SK-N-SH treated with all-trans-retinoic acid at 6 μM for 48 hours (cell line): ENCODE data around the gene ALG8.

ENCODE experiments used
- ARNTL ChIP-seq: fragments of 450-650 bp; formaldehyde crosslinking; IDR thresholded peaks from 2 replicates; pipeline ENCODE4 v1.5.0; 2020; ENCODE audit warnings: low read depth, mild to moderate bottlenecking, moderate library complexity, borderline replicate concordance
- GLIS3 ChIP-seq: fragments of 250-450 bp; sonication (Bioruptor Pico); IDR thresholded peaks from 2 replicates; pipeline ENCODE4 v1.5.0; 2020; ENCODE audit warnings: mild to moderate bottlenecking, moderate library complexity
- OSR1 ChIP-seq: fragments of 250-450 bp; sonication (Bioruptor Pico); IDR thresholded peaks from 2 replicates; pipeline ENCODE4 v1.8.0; 2022; ENCODE audit warnings: moderate library complexity, mild to moderate bottlenecking, inconsistent platforms
- PPARA ChIP-seq: fragments of 250-450 bp; sonication (Bioruptor Pico); IDR thresholded peaks from 2 replicates; pipeline ENCODE4 v1.5.0; 2020; ENCODE audit warnings: mild to moderate bottlenecking, borderline replicate concordance
- RARB ChIP-seq: fragments of 250-450 bp; sonication (Bioruptor Pico); IDR thresholded peaks from 2 replicates; pipeline ENCODE4 v1.8.0; 2021; ENCODE audit warnings: mild to moderate bottlenecking, moderate library complexity
- ZNF8 ChIP-seq: fragments of 450-650 bp; formaldehyde crosslinking; IDR thresholded peaks from 2 replicates; pipeline ENCODE4 v1.5.0; 2020; ENCODE audit warnings: mild to moderate bottlenecking, moderate library complexity
- TF ChIP-seq, protein P1 (sequence below): fragments of 250-450 bp; sonication (Bioruptor Pico); IDR thresholded peaks from 2 replicates; pipeline ENCODE4 v1.8.0; 2020; ENCODE audit warnings: mild to moderate bottlenecking, moderate library complexity, borderline replicate concordance

GRCh38 chr11:78074756-78075155 lies 64.7 kb downstream of the ALG8 start:
- no peak for TF ChIP-seq RARB (CRISPR knock-in tag)
- TF ChIP-seq ARNTL = no peak
- no peak for TF ChIP-seq PPARA (CRISPR knock-in tag)
- TF ChIP-seq OSR1 (CRISPR knock-in tag) = no peak
- no peak for TF ChIP-seq GLIS3 (CRISPR knock-in tag)
- TF ChIP-seq ZNF8 (CRISPR knock-in tag) = no peak
- TF ChIP-seq, protein P1, sequence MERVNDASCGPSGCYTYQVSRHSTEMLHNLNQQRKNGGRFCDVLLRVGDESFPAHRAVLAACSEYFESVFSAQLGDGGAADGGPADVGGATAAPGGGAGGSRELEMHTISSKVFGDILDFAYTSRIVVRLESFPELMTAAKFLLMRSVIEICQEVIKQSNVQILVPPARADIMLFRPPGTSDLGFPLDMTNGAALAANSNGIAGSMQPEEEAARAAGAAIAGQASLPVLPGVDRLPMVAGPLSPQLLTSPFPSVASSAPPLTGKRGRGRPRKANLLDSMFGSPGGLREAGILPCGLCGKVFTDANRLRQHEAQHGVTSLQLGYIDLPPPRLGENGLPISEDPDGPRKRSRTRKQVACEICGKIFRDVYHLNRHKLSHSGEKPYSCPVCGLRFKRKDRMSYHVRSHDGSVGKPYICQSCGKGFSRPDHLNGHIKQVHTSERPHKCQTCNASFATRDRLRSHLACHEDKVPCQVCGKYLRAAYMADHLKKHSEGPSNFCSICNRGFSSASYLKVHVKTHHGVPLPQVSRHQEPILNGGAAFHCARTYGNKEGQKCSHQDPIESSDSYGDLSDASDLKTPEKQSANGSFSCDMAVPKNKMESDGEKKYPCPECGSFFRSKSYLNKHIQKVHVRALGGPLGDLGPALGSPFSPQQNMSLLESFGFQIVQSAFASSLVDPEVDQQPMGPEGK (CRISPR knock-in tag) = no peak
